Prostate gland (tissue), 2 donors: ENCODE measurements around the gene LTO1.

Experiments
- CTCF ChIP-seq, 4 experiments: fragments of 200-600 bp in 2 of 4; fragments of 450-650 bp in 2 of 4; sonication (generic) in 2 of 4; IDR thresholded peaks; 1 replicate in 3 of 4; 2 replicates in 1 of 4; pipeline ENCODE4 v1.5.1; 2016 to 2019; ENCODE audit warnings: antibody characterized with exemption in 4 of 4, mild to moderate bottlenecking in 2 of 4, moderate library complexity in 2 of 4
- POLR2A ChIP-seq: fragments of 450-650 bp; IDR thresholded peaks from one replicate; pipeline ENCODE4 v1.6.1; 2016; ENCODE audit warnings: antibody characterized with exemption, mild to moderate bottlenecking
- POLR2AphosphoS5 ChIP-seq: sonication (generic); formaldehyde crosslinking; IDR thresholded peaks from one replicate; pipeline ENCODE4 v1.6.1; 2017; ENCODE audit warnings: antibody characterized with exemption

GRCh38 chr11:69630017-69630416 is 45.1 kb downstream of the LTO1 start:
- TF ChIP-seq CTCF (IDR thresholded peaks at IDR 0.05) = no peak
- TF ChIP-seq POLR2AphosphoS5 = no peak
- no peak for TF ChIP-seq POLR2A
